GM18519 (cell line): ENCODE measurements around the gene PCDHGB6.
"Not testable (repeated sequence)": the region's sequence is repeated elsewhere in the genome, so short reads cannot be mapped to it uniquely, and the experiment has no call there.

Experiments
- ATAC-seq: cut with Tn5 transposase; IDR thresholded peaks from one replicate; pipeline ENCODE4 v1.9.1; 2021; ENCODE audit warnings: mild to moderate bottlenecking, moderate library complexity; ENCODE audit not compliant: unreplicated experiment, low FRiP score

The PCDHGB6 gene

DNA sequence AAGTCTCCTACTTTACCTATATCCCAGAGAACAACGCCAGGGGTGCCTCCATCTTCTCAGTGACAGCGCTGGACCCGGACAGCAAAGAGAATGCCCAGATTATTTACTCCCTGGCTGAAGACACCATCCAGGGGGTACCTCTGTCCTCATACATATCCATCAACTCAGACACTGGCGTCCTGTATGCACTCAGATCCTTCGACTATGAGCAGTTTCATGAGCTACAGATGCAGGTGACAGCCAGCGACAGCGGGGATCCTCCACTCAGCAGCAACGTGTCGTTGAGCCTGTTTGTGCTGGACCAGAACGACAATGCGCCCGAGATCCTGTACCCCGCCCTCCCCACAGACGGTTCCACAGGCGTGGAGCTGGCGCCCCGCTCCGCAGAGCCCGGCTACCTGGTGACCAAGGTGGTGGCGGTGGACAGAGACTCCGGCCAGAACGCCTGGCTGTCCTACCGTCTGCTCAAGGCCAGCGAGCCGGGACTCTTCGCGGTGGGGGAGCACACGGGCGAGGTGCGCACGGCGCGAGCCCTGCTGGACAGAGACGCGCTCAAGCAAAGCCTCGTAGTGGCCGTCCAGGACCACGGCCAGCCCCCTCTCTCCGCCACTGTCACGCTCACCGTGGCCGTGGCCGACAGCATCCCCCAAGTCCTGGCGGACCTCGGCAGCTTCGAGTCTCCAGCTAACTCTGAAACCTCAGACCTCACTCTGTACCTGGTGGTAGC is 6.9 kb downstream of the PCDHGB6 start:
- ATAC-seq: not testable (repeated sequence)

GRCh38 chr5:141415275-141415618 is 7.4 kb downstream of the PCDHGB6 start:
- ATAC-seq: not testable (repeated sequence)

DNA sequence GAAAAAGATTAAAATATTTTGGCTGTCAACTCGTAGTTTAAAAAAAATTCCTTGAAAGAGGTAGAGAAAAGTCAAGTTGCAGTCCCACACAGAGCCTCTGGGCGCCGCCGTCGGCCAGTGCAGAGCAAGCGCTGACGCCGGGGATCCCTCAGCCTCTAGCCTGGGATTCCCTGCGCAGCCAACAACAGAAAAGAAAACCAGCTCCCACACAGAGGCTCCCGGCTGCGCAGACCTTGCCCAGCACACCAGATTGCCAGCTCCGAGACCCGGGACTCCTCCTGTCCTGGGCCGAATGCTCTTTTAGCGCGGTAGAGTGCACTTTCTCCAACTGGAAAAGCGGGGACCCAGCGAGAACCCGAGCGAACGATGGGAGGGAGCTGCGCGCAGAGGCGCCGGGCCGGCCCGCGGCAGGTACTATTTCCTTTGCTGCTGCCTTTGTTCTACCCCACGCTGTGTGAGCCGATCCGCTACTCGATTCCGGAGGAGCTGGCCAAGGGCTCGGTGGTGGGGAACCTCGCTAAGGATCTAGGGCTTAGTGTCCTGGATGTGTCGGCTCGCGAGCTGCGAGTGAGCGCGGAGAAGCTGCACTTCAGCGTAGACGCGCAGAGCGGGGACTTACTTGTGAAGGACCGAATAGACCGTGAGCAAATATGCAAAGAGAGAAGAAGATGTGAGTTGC is 9.8 kb downstream of the PCDHGB6 start, which contains the start of gene PCDHGB7:
Gene PCDHGB7, plus strand, starts transcription at position 184 of the 679 bp plus-strand sequence. Its CDS starts 183 bp downstream, at position 367.
- peak; percentile 60 for ATAC-seq

- no peak for ATAC-seq
Observed at GRCh38 chr5:141419074-141419880, 11.5 kb downstream of the PCDHGB6 start.

- ATAC-seq: no peak
Observed at GRCh38 chr5:141420855-141421488, 13.2 kb downstream of the PCDHGB6 start, which contains the start of gene PCDHGA11. Gene PCDHGA11 (plus strand): TSS chr5:141421051. CDS start chr5:141421228, 177 bp downstream.

- ATAC-seq: no peak
Observed at GRCh38 chr5:141421489-141421855, 13.7 kb downstream of the PCDHGB6 start.

GRCh38 chr5:141422742-141423291 is 15.0 kb downstream of the PCDHGB6 start:
- no peak for ATAC-seq

- no peak for ATAC-seq
Observed at GRCh38 chr5:141427783-141428426, 20.1 kb downstream of the PCDHGB6 start.

DNA sequence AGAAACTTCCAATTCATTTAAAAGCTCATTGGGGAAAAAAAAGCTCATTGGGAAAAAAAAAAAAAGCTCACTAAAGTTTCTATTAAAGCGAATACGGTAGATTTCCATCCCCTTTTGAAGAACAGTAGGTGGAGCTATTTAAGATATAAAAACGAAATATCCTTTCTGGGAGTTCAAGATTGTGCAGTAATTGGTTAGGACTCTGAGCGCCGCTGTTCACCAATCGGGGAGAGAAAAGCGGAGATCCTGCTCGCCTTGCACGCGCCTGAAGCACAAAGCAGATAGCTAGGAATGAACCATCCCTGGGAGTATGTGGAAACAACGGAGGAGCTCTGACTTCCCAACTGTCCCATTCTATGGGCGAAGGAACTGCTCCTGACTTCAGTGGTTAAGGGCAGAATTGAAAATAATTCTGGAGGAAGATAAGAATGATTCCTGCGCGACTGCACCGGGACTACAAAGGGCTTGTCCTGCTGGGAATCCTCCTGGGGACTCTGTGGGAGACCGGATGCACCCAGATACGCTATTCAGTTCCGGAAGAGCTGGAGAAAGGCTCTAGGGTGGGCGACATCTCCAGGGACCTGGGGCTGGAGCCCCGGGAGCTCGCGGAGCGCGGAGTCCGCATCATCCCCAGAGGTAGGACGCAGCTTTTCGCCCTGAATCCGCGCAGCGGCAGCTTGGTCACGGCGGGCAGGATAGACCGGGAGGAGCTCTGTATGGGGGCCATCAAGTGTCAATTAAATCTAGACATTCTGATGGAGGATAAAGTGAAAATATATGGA is 22.7 kb downstream of the PCDHGB6 start, which contains the start of gene PCDHGA12:
Gene PCDHGA12, plus strand, starts transcription at position 176 of the 782 bp plus-strand sequence. Its CDS starts 253 bp downstream, at position 429.
- ATAC-seq: no peak

DNA sequence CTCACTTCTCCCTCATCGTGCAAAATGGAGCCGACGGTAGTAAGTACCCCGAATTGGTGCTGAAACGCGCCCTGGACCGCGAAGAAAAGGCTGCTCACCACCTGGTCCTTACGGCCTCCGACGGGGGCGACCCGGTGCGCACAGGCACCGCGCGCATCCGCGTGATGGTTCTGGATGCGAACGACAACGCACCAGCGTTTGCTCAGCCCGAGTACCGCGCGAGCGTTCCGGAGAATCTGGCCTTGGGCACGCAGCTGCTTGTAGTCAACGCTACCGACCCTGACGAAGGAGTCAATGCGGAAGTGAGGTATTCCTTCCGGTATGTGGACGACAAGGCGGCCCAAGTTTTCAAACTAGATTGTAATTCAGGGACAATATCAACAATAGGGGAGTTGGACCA is 23.5 kb downstream of the PCDHGB6 start:
- ATAC-seq: no peak

DNA sequence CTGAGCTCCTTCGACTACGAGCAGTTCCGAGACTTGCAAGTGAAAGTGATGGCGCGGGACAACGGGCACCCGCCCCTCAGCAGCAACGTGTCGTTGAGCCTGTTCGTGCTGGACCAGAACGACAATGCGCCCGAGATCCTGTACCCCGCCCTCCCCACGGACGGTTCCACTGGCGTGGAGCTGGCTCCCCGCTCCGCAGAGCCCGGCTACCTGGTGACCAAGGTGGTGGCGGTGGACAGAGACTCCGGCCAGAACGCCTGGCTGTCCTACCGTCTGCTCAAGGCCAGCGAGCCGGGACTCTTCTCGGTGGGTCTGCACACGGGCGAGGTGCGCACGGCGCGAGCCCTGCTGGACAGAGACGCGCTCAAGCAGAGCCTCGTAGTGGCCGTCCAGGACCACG is 24.5 kb downstream of the PCDHGB6 start:
- not testable (repeated sequence) for ATAC-seq

- ATAC-seq: not testable (repeated sequence)
Observed at GRCh38 chr5:141432726-141433125, 24.9 kb downstream of the PCDHGB6 start.

DNA sequence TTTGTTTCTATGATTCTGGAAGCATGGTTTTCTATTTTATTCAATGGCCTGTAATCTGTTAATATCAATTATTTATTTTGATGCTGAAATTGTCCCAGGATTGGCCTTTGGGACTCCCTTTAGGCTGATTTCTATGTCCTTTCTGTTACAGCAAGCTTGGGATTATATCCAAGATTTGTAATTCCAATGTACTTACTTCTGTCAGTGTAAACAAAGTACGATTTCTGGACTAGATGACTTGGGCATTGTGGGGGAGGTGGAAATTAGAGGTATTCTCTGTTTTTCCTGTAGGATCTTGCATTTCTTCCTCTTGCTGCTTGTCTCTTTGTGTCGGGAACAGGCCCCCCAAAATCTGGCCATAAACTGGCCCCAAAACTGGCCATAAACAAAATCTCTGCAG is 26.2 kb downstream of the PCDHGB6 start:
- no peak for ATAC-seq

- no peak for ATAC-seq
Observed at GRCh38 chr5:141437221-141437620, 29.4 kb downstream of the PCDHGB6 start.

GRCh38 chr5:141439411-141440141 is 31.8 kb downstream of the PCDHGB6 start:
- ATAC-seq: no peak

DNA sequence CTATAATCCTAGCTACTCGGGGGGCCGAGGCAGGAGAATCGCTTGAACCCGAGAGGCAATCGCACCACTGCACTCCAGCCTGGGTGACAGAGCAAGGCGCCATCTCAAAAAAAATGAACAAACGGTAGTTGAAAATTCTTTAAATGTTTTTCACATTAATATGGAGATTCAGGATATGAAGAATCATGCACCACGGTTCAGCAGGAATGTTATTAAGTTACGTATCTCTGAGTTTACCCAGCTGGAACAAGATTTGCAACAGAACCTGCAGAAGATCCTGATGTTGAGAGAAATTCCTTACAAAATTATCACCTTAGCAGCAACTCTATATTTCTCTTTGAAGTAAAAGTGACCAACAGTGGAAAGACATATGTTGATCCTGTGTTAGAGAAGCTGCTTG is 32.5 kb downstream of the PCDHGB6 start:
- no peak for ATAC-seq

- no peak for ATAC-seq
Observed at GRCh38 chr5:141441571-141442170, 33.9 kb downstream of the PCDHGB6 start.
